HG02852 (cell line): ENCODE results near the gene LRSAM1.

ENCODE experiments used
- ATAC-seq: cut with Tn5 transposase; IDR thresholded peaks from one replicate; pipeline ENCODE4 v1.9.1; 2021; ENCODE audit warnings: mild to moderate bottlenecking, moderate library complexity; ENCODE audit not compliant: unreplicated experiment

The LRSAM1 gene

DNA sequence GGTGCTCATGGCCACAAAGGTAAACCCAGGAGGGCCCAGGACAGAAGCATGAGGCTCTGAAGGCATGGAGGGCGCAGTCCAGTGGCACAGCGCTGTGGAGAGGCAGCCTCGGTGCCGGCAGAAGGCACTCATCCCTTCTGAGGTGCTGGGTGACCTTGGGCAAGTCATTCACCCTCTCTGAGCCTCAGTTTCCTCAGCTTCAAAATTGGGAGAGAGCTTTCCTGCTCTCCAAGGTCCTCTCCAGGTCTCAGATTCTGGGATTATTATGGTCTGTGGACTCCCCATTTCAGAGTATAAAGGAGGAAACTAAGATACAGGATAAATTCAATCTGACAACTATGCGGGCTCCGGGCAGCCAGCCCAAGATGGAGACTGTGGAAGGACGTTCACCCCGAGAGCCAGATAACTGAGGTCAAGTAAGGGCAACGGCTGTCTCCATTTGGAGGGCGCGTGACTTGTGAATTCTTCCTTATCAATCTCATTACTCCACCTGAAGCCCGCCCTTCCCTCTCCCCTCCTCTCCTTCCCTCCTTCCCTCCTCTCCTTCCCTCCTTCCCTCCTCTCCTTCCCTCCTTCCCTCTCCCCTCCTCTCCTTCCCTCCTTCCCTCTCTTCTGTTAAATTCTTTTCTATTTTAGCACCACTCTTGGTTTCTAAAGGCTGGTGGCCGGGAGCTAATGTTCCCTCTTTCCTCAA is 58.1 kb downstream of the LRSAM1 start:
- no peak for ATAC-seq

DNA sequence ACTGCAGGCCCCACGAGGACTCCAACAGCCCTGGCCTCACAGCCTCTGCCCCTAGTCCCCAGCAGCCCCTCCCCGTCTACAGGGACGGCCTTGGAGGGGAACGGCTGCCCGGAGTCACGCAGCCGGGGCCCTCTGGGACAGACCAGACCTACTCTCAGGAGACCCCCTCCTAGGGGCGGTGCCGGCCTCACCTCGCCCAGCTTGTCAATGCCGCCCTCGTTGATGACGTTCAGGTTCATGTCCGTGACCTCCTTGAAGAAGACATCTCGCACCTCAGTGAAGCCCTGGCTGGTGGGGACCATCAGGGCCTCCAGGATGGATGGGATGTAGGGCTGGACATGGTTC is 58.6 kb downstream of the LRSAM1 start:
- no peak for ATAC-seq

DNA sequence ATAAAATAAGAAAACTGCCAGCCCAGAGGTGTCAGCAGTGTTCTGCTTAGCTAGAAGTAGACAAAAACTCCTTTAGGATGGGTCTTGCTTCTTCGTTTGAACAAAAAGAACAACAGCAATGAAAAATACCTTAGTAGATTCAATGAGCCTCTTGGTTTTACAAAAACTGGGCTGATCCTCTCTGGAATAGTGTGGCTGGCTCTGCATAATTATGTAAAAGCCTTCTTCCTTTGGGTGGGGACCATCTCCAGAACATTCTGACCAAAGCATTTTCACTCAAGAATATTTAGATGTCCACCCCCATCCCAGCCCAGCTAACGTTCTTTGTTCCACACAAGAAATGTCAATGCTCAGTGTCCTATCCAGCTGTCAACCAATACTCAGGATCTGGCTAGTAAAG is 63.2 kb downstream of the LRSAM1 start:
- no peak for ATAC-seq

DNA sequence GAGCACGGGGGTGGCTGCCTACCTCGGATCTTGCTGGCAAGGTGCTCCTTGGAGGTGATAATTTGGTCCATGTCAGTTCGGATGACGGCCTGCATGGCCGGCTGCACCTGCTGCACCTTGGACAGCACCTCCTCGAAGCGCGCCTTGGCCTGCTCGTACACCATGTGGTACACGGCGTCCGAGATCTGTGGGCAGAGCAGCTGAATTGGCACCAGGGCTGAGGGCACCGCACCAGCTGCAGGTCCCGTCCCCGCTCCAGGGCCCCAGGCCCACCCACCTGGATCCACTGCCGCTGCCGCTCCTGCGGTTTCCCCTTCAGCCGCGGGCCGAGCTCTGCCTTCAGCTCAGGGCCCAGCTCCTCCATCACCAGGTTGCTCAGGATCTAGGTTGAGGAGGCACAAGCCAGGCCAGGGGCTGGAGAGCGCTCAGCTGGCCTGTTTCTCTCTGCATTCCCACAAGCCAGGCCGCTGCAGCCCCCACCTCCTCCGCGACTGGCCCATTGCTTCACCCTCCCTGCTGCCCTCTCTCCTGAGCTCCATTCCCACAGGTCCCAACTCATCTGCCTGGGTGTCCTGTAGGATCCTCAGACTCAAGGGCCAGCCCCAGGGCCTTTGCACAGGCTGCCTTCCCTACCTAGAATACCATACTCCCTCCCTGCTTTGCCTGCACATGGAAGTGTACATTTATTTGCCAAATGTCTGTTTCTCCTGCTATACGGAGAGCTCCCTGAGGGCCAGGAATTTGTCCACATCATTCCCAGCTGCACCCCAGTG is 65.7 kb downstream of the LRSAM1 start:
- no peak for ATAC-seq

DNA sequence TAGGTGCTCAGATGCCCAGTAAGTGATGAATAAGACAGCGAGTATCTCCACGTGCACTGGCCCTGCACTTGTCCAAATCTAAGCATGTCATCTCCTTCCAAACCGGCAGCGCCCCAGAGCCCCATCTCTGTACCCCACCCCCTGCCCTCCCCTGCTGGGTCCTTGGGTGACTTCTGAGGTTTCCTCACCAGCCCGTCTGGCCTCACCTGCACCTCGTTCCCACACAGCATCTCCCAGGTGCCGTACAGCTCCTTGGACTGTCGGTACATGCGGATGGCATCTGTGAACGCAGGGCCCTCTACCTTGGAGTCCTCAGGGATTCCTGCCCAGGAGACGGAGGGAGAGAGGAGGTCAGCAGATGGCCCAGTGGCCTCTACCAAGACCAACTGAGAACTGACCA is 66.3 kb downstream of the LRSAM1 start:
- no peak for ATAC-seq

DNA sequence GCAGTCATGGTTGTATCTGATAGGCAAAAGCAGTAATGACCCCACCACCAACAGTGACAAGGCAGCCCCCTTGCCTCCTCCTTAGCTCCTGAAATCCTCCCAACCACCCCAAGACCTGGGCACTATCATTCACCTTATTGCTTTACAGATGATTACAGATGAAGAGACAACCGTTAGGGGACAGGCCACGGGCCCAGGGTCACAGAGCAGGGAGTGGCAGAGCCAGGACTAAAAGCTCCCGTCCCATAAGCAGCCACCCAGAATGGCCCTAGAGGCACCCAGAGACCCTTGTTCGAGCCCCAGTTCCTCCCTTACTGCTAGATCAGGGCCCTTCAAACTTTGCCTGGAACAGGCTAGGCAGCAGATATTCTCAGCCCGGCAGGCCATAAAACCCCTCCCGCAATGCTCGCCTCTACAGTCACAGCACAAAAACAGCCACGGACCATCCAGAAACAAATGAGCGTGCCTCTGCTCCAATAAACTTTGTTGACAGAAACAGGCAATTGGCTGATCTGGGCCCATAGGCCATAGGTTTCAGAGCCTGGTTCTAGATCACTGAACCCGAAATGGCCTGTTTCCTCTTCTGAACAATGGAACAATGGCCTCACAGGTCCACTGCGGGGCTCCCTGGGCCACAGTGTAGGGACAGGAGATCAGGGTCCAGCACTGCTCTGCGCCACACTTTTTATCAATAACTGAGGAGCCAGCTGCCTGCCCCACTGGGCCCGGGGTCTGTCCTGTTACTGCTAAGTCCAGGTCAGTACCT is 67.0 kb downstream of the LRSAM1 start:
- ATAC-seq: no peak

DNA sequence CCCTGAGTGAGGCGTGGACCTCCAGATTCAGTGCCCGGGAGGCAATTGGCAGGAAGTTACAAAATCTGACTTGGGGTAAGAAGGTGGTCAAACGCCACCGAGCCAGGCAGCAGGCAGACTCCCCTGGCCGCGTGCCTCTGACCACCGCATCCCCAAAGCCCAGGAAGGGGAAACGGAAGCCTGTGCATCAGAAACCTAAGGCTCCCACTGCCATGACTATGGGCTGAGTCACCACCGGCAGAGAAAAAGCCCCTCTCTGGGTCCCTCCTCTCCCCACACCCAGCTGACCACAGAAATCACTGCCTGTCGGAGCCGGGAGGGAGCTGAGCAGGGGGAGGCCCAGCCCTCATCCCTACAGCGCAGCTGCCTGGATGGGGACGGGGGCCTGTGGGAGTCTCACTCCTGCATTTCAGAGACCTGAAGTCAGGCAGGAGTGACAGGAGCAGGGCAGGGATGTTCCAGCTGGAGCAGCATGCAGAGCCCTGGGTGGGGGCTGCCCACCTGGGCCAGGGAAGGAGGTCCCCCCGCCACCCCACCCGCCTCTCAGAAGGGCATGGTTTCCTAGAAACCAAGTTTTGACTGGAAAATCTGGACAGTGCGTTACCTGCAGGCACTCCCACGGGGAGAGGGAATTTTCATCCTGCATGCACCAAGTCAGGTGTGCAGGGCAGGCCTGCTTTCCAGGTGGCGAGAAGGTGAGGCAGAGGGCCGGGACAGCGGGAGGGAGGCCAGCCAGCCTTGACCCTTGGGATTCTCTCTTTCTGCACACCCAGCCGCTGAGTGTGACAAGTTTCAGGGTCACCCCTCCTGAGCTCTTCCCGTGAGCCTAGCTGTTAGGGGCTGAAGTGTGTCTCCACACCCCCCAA is 68.2 kb downstream of the LRSAM1 start:
- ATAC-seq: no peak

DNA sequence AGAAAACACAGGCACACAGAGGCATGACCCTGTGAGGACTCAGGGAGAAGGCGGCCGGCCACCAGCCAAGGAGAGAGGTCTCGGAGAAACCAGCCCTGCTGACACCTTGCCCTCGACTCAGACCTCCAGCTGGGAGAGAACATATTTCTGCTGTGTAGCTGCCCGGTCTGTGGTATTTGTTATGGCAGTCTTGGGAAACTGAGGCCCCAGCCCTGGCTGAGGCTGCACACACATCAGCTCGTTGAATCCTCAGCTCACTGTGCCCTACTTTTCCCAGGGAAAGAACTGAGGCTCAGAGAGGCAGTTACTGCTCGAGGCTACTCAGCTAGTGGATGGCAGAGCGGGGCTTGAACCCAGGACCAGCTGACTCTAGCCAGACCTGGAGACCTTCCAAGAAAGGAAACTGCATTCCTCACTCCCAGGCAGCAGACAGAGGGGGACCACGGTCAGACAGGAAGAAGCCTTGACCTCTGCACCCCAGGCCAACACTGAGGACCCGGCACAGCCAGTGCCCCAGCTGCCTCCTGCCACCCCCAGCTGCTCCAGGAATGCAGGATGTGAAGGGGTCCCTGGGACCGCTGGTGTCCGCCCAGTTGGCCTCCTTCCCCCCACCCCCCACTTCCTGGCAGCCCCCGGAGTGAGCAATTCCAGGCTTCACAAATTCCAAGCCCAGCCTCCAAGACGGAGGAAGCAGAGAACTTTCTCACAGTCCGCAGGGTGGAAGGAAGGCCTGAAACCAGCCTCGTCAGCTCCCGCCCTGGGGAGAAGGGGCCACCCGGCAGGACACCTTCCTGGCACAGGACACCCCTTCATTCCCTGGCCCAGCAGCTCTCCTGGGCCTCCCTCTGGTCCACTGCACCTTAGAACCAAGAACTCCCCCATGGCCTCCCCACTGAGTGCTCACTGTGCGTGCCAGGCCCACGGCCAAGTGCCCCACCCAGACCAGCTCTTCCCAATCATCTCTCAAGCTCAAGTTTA is 69.9 kb downstream of the LRSAM1 start:
- no peak for ATAC-seq

DNA sequence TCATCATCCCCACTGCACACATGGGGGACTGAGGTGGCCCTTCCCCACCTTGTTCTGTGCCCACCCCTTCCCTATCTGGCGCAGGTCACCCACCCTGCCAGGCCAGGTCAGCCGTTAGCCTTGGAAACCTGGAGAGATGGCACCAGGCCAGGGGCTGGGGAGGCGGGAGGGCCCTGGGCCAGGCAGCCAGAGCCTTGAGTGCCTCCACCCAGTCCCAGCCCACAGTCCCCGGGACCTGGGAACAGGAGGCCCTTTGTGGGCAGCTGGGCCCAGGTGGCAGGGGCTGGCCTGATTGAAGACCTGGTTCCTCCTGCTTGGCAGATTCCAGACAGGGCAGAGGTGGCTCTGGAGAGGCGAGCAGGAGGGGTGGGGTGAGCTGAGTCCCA is 70.6 kb downstream of the LRSAM1 start:
- no peak for ATAC-seq

DNA sequence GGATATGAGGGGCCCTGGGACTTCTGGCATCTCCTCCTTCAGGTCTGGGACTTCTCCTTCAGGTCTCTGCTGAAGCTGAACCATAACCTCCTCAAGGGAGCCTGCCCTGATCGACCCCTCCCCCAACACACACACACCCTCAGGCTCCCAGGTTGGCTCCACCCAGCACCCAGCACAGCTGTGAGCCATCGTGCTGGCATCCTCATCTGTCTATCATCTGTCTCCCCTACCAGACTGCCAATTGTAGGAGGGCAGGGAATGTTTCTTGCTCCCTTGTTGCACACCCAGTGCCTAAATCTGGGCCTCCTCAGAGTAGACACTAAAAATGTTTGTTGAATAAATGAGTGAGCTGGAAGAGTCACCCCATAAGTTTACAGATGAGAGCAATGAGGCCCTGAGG is 71.4 kb downstream of the LRSAM1 start:
- ATAC-seq: no peak

DNA sequence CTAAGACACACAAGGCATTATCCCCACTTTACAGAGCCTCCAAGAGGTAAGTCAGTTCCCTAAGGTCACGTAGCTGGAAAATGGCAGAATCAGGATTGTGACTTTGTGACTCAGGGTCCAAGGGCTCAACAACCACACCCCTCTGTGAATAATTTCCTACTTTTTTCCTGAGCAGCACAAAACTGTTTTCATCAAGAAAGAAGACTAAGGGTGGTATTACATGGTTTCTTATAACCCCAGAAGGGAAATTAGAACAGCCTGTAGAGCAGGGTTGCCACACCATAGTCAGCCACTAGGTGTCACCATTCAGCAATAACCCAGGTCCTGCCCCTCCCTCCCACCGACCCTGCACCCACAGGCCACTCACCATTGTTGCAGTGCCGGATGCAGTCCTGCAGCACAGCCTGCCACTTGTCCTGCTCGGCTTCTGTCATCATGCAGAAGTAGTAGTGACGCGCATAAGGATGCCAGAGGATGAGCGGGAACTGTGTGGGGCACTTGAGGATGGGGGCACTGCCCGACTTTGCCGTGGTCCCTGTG is 72.1 kb downstream of the LRSAM1 start:
- ATAC-seq: no peak

DNA sequence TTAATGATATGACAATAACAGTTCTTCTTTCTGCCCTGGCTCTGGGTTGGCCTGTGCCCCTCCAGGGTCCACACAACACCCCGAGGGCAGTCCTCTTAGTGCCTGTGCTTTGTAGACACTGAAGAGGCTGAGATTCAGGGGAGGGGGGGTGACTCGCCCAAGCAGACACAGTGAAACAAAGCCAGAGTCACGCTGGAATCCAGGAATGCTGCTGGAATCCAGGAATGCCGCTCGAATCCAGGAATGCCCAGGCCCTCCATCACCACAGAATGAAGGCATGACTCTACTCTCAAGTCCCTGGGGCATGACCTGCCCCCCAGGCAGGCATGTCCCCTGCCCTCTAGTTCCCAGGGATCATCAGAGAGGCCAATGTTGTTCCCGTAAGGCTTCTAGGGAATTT is 73.1 kb downstream of the LRSAM1 start:
- no peak for ATAC-seq

DNA sequence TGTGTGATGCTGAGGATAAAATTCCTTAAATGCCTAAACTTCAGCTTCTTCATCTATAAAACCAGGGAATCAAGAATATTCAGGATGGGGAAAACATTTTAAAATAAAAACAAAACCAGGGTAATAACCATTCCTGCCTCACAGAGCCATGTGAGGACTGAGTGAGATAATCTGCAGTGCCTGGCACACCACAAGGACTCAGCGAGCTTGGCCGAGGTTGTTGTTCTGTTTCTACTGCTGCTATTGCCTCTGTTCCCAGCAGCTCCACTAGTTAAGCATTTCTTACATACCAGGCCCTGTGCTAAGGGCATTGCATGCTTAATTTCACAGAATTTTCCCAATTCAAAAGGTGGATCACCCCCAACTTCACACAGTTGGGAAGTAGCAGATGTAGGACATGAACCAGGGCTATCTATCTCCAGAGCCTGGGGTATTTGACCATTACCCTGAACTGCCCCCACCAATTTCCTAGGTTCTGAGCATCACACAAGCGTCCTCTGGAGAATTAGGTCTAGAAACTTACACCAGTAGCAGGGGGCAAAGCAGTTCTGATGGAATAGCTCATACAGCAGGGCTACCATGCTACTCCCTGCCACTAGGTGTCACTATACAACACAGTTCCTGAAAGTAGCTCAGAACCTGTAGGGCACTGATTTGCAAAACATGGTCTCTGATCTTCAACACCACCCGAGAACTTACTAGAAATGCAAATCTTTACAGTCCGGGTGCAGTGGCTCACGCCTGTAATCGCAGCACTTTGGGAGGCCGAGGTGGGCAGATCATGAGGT is 74.3 kb downstream of the LRSAM1 start:
- ATAC-seq: no peak

DNA sequence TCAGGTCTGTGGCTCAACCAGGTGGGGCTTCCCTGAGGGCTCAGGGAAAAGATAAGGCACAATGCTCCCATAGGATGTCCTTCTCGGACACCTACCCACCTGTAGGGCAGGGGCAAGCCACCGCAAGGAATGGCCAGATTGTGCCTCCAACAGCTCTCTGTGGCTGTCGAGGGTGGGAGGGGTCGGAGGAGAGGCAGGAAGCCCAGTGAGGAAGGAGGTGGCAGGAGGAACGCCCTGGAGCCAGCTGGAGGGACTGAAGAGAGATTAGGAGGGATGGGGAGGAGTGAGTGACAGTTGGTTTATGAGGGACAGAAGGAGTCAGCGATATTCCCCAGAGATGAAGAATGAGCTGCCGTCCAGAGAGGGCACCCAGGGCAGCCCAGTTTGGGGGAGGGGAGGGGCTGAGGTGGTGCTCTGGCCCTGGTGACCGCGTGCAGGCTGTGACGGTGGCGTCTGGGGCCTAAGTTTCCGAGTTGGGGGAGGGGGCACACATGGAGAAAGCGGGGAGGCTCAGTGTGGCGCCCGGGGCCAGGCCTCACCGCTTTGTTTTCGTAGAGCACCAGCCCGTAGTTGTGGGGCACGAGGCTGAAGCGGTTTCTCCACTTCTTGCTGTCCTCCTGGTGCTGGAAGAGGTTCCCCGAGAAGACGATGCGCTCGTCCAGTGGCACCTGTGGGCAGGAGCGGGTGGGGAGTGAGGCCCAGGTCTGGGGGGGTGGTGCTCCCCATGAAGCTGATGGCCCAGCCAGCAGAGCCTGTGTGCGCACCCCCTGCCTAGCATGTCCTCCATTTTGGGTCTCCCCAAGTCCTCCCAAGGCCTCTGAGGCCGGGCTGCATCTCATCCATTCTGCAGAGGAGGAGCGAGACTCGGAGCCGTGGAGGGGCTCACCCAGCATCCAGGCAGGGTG is 75.6 kb downstream of the LRSAM1 start:
- no peak for ATAC-seq

DNA sequence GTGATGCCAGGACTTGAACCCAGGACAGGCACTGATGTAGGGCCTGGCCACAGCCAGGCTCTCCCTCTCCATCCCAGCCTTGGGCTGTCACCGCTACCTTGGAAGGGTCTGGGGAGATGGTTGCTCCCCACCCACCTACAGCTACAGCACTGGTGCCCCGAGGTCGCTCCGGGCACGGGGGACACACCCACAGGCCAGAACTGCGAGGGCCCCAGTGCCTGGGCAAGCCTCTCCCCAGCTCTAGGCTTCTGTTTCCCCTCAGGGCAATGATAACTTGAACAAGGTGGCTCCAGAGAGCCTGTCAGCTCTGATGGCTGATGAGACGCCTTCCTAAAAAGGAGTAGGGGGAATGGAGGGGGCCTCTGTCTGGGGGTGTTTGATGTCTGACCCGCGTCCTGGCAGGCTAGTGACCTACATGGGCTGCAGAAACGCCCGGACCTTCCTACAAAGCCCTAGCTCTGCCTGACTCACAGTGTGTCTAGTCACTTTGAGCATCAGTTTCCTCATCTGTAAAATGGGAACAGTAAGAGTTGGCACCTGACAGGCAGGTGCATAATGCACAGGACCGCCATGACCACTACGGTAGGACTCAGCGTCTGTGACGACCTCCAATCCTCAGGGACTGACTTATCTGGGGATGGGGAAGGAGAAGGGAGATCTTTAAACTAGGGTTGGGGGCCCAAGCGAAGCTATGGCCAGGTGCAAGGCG is 76.4 kb downstream of the LRSAM1 start:
- no peak for ATAC-seq

DNA sequence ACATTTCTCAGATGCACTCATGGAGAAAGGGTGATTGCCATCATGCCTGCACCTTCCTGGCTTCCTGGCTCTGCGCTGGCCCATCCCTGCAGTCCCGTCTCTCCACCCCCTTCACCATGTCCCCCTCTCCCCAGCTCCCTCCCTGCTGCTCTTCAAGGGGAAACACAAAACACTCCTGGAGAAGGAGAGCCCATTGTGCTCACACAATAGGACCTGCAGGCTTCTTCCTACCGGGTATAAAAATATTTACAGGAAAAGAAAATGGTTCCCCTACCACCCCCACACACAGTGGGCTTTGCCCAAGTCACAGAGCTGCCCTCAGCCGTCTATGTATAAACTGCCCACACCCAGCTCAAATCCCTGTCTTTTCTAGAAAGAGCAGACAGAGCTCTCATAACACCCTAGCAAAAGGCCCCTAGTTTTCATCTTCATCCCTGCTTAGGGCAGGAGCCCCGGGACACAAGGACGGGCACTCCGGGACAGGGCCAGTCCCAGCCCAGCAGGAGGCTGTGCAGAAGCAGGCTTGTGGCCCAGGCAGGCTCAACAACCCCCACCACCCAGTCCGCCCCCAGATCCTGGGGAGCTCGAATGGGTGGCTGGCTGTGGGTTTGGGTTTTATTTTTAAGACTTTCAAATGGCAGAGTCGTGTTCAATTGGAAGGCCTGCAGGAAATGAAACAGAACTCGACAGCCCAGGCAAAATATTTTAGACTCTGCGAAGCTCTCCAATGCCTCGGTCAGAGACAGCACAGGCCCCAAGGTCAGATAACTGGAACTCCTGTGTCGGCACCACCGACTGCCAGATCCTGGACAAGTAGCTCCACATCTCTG is 77.3 kb downstream of the LRSAM1 start:
- ATAC-seq: no peak
